SU-DHL-6 (cell line): Measurements from ENCODE around the gene USP31.

ENCODE experiments used
- CTCF ChIP-seq: fragments of 200-600 bp; sonication (generic); IDR thresholded peaks from one replicate; pipeline ENCODE4 v1.5.1; 2017; ENCODE audit warnings: antibody characterized with exemption, mild to moderate bottlenecking, low read length, moderate library complexity; ENCODE audit not compliant: insufficient read depth, poor library complexity, severe bottlenecking
- EZH2phosphoT487 ChIP-seq: fragments of 200-600 bp; sonication (generic), shearing (Covaris generic); conservative IDR thresholded peaks from 2 replicates; pipeline ENCODE4 v1.6.1; 2018; ENCODE audit warnings: mild to moderate bottlenecking, antibody characterized with exemption, low read length, moderate library complexity, mixed read lengths

GRCh38 chr16:23025692-23026307 is 123.5 kb downstream of the USP31 start:
- no peak for TF ChIP-seq CTCF
- TF ChIP-seq EZH2phosphoT487, result no peak
